ENCODE results near the gene PCSK9. TPM values are rescaled to one million over a fixed set of nuclear protein-coding genes. Genes with fewer than 3 reads are reported as not detected.

PCSK9 gene
- total RNA-seq (2014; rRNA removed; shearing (Covaris generic); ENCODE audit: low replicate concordance) = not detected in 2 replicates

DNA sequence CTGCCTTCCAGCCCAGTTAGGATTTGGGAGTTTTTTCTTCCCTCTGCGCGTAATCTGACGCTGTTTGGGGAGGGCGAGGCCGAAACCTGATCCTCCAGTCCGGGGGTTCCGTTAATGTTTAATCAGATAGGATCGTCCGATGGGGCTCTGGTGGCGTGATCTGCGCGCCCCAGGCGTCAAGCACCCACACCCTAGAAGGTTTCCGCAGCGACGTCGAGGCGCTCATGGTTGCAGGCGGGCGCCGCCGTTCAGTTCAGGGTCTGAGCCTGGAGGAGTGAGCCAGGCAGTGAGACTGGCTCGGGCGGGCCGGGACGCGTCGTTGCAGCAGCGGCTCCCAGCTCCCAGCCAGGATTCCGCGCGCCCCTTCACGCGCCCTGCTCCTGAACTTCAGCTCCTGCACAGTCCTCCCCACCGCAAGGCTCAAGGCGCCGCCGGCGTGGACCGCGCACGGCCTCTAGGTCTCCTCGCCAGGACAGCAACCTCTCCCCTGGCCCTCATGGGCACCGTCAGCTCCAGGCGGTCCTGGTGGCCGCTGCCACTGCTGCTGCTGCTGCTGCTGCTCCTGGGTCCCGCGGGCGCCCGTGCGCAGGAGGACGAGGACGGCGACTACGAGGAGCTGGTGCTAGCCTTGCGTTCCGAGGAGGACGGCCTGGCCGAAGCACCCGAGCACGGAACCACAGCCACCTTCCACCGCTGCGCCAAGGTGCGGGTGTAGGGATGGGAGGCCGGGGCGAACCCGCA, at the start of gene PCSK9:
TSS of gene PCSK9 (plus strand) at position 207 of the 741 bp plus-strand sequence. CDS start at position 497, 290 bp downstream.
- no peaks in the 10 kb centered on the region for H3K4me1 ChIP-seq (ENCODE audit: low read length)
- no peaks in the 10 kb centered on the region for H4K20me1 ChIP-seq (ENCODE audit: insufficient read depth, low read depth, low read length)
- no peak for DNase-seq
- no peak within 1 kb of the TSS for H3K9ac ChIP-seq (ENCODE audit: low read length)
- H3K9me2 ChIP-seq (replicated peaks; ENCODE audit: insufficient read depth, low read length) = no peaks in the 10 kb centered on the region
- no peak within 1 kb of the TSS for H3K27ac ChIP-seq (ENCODE audit: low read length)
- no peaks in the 10 kb centered on the region for H3K9me3 ChIP-seq (ENCODE audit: low read length)
- no peak within 1 kb of the TSS for H3K4me3 ChIP-seq (ENCODE audit: low read length)
- no peak within 1 kb of the TSS for H3K4me2 ChIP-seq (ENCODE audit: low read depth, low read length, poor library complexity, severe bottlenecking)
- H2AFZ ChIP-seq (ENCODE audit: low read length) = no peak within 1 kb of the TSS
- no peaks in the 10 kb centered on the region for H3K27me3 ChIP-seq (ENCODE audit: low read length)
- H3K79me2 ChIP-seq (ENCODE audit: low read length) = no peaks in the 10 kb centered on the region
- H3K36me3 ChIP-seq (ENCODE audit: insufficient read depth, low read length) = no peaks in the 10 kb centered on the region

GRCh38 chr1:54989968-54990810, 49.2 kb upstream of the PCSK9 start:
- H3K9ac ChIP-seq (ENCODE audit: low read length) = no peak overlapping the region
- no peak overlapping the region for H3K4me3 ChIP-seq (ENCODE audit: low read length)
- no peak overlapping the region for H3K27ac ChIP-seq (ENCODE audit: low read length)
- peaks cover 21% of the 10 kb centered on the region for H3K4me1 ChIP-seq (ENCODE audit: low read length)
- H4K20me1 ChIP-seq (ENCODE audit: insufficient read depth, low read depth, low read length) = no peaks in the 10 kb centered on the region
- no peaks in the 10 kb centered on the region for H3K9me3 ChIP-seq (ENCODE audit: low read length)
- no peak overlapping the region for H2AFZ ChIP-seq (ENCODE audit: low read length)
- no peaks in the 10 kb centered on the region for H3K36me3 ChIP-seq (ENCODE audit: insufficient read depth, low read length)
- no peaks in the 10 kb centered on the region for H3K79me2 ChIP-seq (ENCODE audit: low read length)
- H3K4me2 ChIP-seq (ENCODE audit: low read depth, low read length, poor library complexity, severe bottlenecking) = no peak overlapping the region
- DNase-seq = no peak
- no peaks in the 10 kb centered on the region; the same call in 1 of the 2 replicates for H3K27me3 ChIP-seq (ENCODE audit: low read length)
- no peaks in the 10 kb centered on the region for H3K9me2 ChIP-seq (replicated peaks; ENCODE audit: insufficient read depth, low read length)

DNA sequence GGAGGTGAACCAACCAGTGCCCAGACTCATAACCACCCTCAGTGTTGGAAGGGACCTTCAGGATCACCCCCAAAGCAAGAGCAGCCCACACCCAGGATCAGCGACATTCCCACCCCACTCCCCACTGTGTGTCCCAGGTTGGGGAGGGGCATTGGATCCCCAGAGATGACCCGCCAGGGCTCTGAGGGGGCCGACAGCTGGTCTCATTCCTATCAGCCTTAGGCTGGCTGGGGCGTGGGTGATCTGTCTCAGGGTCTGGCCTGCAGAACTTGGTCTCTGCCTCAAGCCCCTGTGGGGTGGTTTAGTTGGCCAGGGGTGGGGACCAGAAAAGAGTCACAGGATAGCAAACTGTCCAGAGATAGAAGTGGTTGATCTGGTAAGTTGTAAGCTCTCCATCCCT, 48.4 kb upstream of the PCSK9 start:
- H3K4me2 ChIP-seq (ENCODE audit: low read depth, low read length, poor library complexity, severe bottlenecking) = no peak overlapping the region
- H3K36me3 ChIP-seq (ENCODE audit: insufficient read depth, low read length) = no peaks in the 10 kb centered on the region
- H4K20me1 ChIP-seq (ENCODE audit: insufficient read depth, low read depth, low read length) = no peaks in the 10 kb centered on the region
- H3K79me2 ChIP-seq (ENCODE audit: low read length) = no peaks in the 10 kb centered on the region
- no peak overlapping the region for H3K27ac ChIP-seq (ENCODE audit: low read length)
- no peaks in the 10 kb centered on the region; the same call in 1 of the 2 replicates for H3K27me3 ChIP-seq (ENCODE audit: low read length)
- no peak for DNase-seq
- H3K4me1 ChIP-seq (ENCODE audit: low read length) = peaks cover 21% of the 10 kb centered on the region
- H3K9ac ChIP-seq (ENCODE audit: low read length) = no peak overlapping the region
- no peaks in the 10 kb centered on the region for H3K9me3 ChIP-seq (ENCODE audit: low read length)
- no peak overlapping the region for H2AFZ ChIP-seq (ENCODE audit: low read length)
- H3K4me3 ChIP-seq (ENCODE audit: low read length) = no peak overlapping the region
- no peaks in the 10 kb centered on the region for H3K9me2 ChIP-seq (replicated peaks; ENCODE audit: insufficient read depth, low read length)

DNA sequence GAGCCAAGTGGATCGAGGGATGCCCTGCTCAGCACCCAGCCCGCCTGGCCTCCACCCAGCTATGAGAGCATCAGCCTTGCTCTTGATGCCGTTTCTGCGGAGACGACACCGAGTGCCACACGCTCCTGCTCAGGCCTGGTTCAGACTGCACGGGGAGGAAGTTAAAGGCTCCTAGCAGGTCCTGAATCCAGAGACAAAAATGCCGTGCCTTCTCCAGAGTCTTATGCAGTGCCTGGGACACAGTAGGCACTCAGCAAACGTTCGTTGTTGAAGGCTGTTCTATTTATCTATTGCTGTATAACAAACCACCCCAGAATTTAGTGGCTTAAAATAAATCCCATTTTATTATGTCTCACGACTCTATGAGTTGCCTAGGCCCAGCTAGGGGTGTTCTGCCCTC, 47.4 kb upstream of the PCSK9 start:
- Histone ChIP-seq H4K20me1 (ENCODE audit: insufficient read depth, low read depth, low read length) (no peaks in the 10 kb centered on the region), H3K9me3 (ENCODE audit: low read length) (no peaks in the 10 kb centered on the region), H3K79me2 (ENCODE audit: low read length) (no peaks in the 10 kb centered on the region), H3K4me3 (ENCODE audit: low read length) (no peak overlapping the region), H3K4me2 (ENCODE audit: low read depth, low read length, poor library complexity, severe bottlenecking) (no peak overlapping the region), H3K27ac (ENCODE audit: low read length) (no peak overlapping the region), H3K27me3 (ENCODE audit: low read length) (no peaks in the 10 kb centered on the region), H2AFZ (ENCODE audit: low read length) (no peak overlapping the region), H3K36me3 (ENCODE audit: insufficient read depth, low read length) (no peaks in the 10 kb centered on the region), H3K4me1 (ENCODE audit: low read length) (peaks cover 19% of the 10 kb centered on the region), H3K9me2 (replicated peaks; ENCODE audit: insufficient read depth, low read length) (no peaks in the 10 kb centered on the region), H3K9ac (ENCODE audit: low read length) (no peak overlapping the region)
- DNase-seq = no peak

GRCh38 chr1:54993140-54993539, 46.2 kb upstream of the PCSK9 start:
- H2AFZ ChIP-seq (ENCODE audit: low read length) = no peak overlapping the region
- no peak overlapping the region for H3K9ac ChIP-seq (ENCODE audit: low read length)
- H3K36me3 ChIP-seq (ENCODE audit: insufficient read depth, low read length) = no peaks in the 10 kb centered on the region
- no peaks in the 10 kb centered on the region for H3K27me3 ChIP-seq (ENCODE audit: low read length)
- no peak overlapping the region for H3K27ac ChIP-seq (ENCODE audit: low read length)
- H3K4me3 ChIP-seq (ENCODE audit: low read length) = no peak overlapping the region
- no peaks in the 10 kb centered on the region for H3K9me3 ChIP-seq (ENCODE audit: low read length)
- peaks cover 7% of the 10 kb centered on the region for H3K4me1 ChIP-seq (ENCODE audit: low read length)
- H3K79me2 ChIP-seq (ENCODE audit: low read length) = no peaks in the 10 kb centered on the region
- H3K4me2 ChIP-seq (ENCODE audit: low read depth, low read length, poor library complexity, severe bottlenecking) = no peak overlapping the region
- no peak for DNase-seq
- H4K20me1 ChIP-seq (ENCODE audit: insufficient read depth, low read depth, low read length) = no peaks in the 10 kb centered on the region
- no peaks in the 10 kb centered on the region for H3K9me2 ChIP-seq (replicated peaks; ENCODE audit: insufficient read depth, low read length)

DNA sequence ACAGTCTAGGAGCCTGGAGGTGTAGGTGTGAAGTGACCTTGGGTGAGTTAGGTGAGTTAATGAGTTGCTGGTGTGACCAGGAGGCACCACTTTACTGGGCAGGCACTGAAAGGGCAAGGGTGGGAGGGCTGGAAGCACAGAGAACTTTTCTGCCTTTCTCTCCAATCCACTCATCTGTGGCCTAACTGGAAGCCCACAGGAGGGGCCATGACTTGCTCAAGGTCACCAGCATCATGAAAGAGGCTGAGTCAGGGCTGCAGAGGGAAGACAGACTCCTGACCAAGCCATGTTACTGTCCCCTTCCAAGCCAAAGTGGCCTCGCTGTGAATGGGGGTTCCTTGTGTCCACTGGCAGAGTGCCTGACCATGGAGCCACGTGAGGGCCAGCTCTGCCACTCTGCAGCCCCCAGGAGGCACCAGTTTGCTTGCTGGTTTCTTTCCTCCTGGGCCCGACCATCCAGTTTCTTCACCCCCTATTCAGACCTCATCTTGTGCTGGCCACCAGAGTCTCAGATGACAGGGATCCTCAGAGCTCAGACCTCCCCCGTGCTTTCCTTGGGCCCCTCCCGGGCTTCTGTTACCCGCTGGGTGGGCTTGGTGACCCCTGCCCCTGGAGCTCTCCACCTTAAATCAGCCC, 44.9 kb upstream of the PCSK9 start:
- Histone ChIP-seq H3K9me2 (replicated peaks; ENCODE audit: insufficient read depth, low read length) (no peaks in the 10 kb centered on the region), H3K9ac (ENCODE audit: low read length) (no peak overlapping the region), H2AFZ (ENCODE audit: low read length) (no peak overlapping the region), H3K4me3 (ENCODE audit: low read length) (no peak overlapping the region), H3K36me3 (ENCODE audit: insufficient read depth, low read length) (no peaks in the 10 kb centered on the region), H3K79me2 (ENCODE audit: low read length) (no peaks in the 10 kb centered on the region), H3K4me1 (ENCODE audit: low read length) (peaks cover 8% of the 10 kb centered on the region), H3K9me3 (ENCODE audit: low read length) (no peaks in the 10 kb centered on the region), H3K4me2 (ENCODE audit: low read depth, low read length, poor library complexity, severe bottlenecking) (no peak overlapping the region), H3K27ac (ENCODE audit: low read length) (no peak overlapping the region), H3K27me3 (ENCODE audit: low read length) (no peaks in the 10 kb centered on the region), H4K20me1 (ENCODE audit: insufficient read depth, low read depth, low read length) (no peaks in the 10 kb centered on the region)
- DNase-seq = no peak

- H3K79me2 ChIP-seq (ENCODE audit: low read length) = no peaks in the 10 kb centered on the region
- H3K4me2 ChIP-seq (ENCODE audit: low read depth, low read length, poor library complexity, severe bottlenecking) = no peak overlapping the region
- H3K36me3 ChIP-seq (ENCODE audit: insufficient read depth, low read length) = no peaks in the 10 kb centered on the region
- H3K4me3 ChIP-seq (ENCODE audit: low read length) = no peak overlapping the region
- H3K27ac ChIP-seq (ENCODE audit: low read length) = no peak overlapping the region
- no peaks in the 10 kb centered on the region for H3K9me3 ChIP-seq (ENCODE audit: low read length)
- no peaks in the 10 kb centered on the region for H3K9me2 ChIP-seq (replicated peaks; ENCODE audit: insufficient read depth, low read length)
- no peak for DNase-seq
- H3K27me3 ChIP-seq (ENCODE audit: low read length) = no peaks in the 10 kb centered on the region
- H3K4me1 ChIP-seq (ENCODE audit: low read length) = peaks cover 8% of the 10 kb centered on the region
- H2AFZ ChIP-seq (ENCODE audit: low read length) = no peak overlapping the region
- H3K9ac ChIP-seq (ENCODE audit: low read length) = no peak overlapping the region
- no peaks in the 10 kb centered on the region for H4K20me1 ChIP-seq (ENCODE audit: insufficient read depth, low read depth, low read length)
Observed at GRCh38 chr1:54995013-54995760, 44.2 kb upstream of the PCSK9 start.
